ENCODE measurements around the gene ERN1.

DNA sequence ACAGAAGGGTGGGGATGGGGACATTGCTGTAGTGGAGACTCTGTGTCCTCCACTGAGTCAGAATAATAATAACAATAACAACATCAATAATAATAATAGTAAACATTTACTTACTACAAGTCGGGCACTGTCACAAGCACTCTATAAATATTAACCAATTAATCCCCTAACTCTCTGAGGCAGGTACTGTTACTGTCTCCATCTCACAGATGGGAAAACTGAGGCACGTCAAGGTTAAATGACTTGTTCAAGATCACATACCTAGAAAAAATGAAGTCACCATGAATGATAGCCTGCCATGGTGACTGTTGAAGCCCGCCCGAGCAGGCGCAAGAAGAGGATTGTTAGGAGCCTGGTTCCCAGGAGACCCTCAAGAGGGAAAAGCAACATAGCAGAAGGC, 121.6 kb downstream of the ERN1 start:
- TF ChIP-seq, protein P1, sequence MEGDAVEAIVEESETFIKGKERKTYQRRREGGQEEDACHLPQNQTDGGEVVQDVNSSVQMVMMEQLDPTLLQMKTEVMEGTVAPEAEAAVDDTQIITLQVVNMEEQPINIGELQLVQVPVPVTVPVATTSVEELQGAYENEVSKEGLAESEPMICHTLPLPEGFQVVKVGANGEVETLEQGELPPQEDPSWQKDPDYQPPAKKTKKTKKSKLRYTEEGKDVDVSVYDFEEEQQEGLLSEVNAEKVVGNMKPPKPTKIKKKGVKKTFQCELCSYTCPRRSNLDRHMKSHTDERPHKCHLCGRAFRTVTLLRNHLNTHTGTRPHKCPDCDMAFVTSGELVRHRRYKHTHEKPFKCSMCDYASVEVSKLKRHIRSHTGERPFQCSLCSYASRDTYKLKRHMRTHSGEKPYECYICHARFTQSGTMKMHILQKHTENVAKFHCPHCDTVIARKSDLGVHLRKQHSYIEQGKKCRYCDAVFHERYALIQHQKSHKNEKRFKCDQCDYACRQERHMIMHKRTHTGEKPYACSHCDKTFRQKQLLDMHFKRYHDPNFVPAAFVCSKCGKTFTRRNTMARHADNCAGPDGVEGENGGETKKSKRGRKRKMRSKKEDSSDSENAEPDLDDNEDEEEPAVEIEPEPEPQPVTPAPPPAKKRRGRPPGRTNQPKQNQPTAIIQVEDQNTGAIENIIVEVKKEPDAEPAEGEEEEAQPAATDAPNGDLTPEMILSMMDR (conservative IDR thresholded peaks at IDR 0.05; ENCODE audit: low read depth, low read length): no peak
- TF ChIP-seq EZH2 (IDR thresholded peaks at IDR 0.05; ENCODE audit: borderline replicate concordance, low read depth, low read length, poor library complexity, severe bottlenecking): no peak
